OCI-LY1 (cell line): Measurements from ENCODE around the gene SNCG.

Source experiments
- H2AFZ ChIP-seq: fragments of 200-600 bp; sonication (generic), shearing (Covaris generic); 2 replicates; pipeline ENCODE4 v1.6.0; 2014; ENCODE audit warnings: antibody characterized with exemption, mild to moderate bottlenecking, low read length
- H3F3A ChIP-seq: fragments of 200-600 bp; sonication (generic), shearing (Covaris generic); 2 replicates; pipeline ENCODE4 v1.6.0; 2014; ENCODE audit warnings: mild to moderate bottlenecking, antibody characterized with exemption, low read length, moderate library complexity; ENCODE audit not compliant: insufficient read depth
- H3K27ac ChIP-seq: fragments of 200-600 bp; sonication (generic); 2 replicates; pipeline ENCODE4 v1.5.1; 2014; ENCODE audit warnings: low read length, mixed run types, mild to moderate bottlenecking, low read depth; ENCODE audit not compliant: poor library complexity, severe bottlenecking
- H3K27me3 ChIP-seq: fragments of 200-600 bp; sonication (generic); 2 replicates; pipeline ENCODE4 v1.6.0; 2014; ENCODE audit warnings: antibody characterized with exemption, mild to moderate bottlenecking, low read length, moderate library complexity; ENCODE audit not compliant: insufficient read depth
- H3K36me3 ChIP-seq: fragments of 200-600 bp; sonication (generic); 2 replicates; pipeline ENCODE4 v1.6.1; 2014; ENCODE audit warnings: mild to moderate bottlenecking, antibody characterized with exemption, low read length, moderate library complexity, mixed read lengths; ENCODE audit not compliant: insufficient read depth
- H3K4me1 ChIP-seq: fragments of 200-600 bp; sonication (generic); 2 replicates; pipeline ENCODE4 v1.5.1; 2014; ENCODE audit warnings: mild to moderate bottlenecking, low read length, moderate library complexity; ENCODE audit not compliant: insufficient read depth, severe bottlenecking
- H3K4me2 ChIP-seq: fragments of 200-600 bp; sonication (generic), shearing (Covaris generic); 2 replicates; pipeline ENCODE4 v1.6.1; 2014; ENCODE audit warnings: low read length
- H3K4me3 ChIP-seq: fragments of 200-600 bp; sonication (generic); 2 replicates; pipeline ENCODE4 v1.5.1; 2014; ENCODE audit warnings: low read length, low read depth, mild to moderate bottlenecking, mixed read lengths; ENCODE audit not compliant: poor library complexity, severe bottlenecking
- H3K79me2 ChIP-seq: fragments of 200-600 bp; shearing (Covaris generic); 2 replicates; pipeline ENCODE4 v1.6.1; 2016; ENCODE audit warnings: mixed run types, low read length, mixed read lengths; ENCODE audit not compliant: insufficient read depth
- H3K9ac ChIP-seq: fragments of 200-600 bp; sonication (generic), shearing (Covaris generic); 2 replicates; pipeline ENCODE4 v1.6.1; 2014; ENCODE audit warnings: mild to moderate bottlenecking, low read length, mixed read lengths
- H3K9me2 ChIP-seq: fragments of 200-600 bp; sonication (generic), shearing (Covaris generic); 2 replicates; pipeline ENCODE4 v1.6.1; 2014; ENCODE audit warnings: low read depth, mild to moderate bottlenecking, low read length, mixed read lengths
- H3K9me3 ChIP-seq: fragments of 200-600 bp; shearing (Covaris generic); 2 replicates; pipeline ENCODE4 v1.6.1; 2014; ENCODE audit warnings: low read length, mixed read lengths
- H4K20me1 ChIP-seq: fragments of 200-600 bp; sonication (generic), shearing (Covaris generic); 2 replicates; pipeline ENCODE4 v1.6.0; 2016; ENCODE audit warnings: mild to moderate bottlenecking, low read length; ENCODE audit not compliant: insufficient read depth
- EZH2 ChIP-seq: fragments of 200-600 bp; sonication (generic), shearing (Covaris generic); IDR thresholded peaks from 2 replicates; pipeline ENCODE4 v1.8.0; 2017; ENCODE audit warnings: borderline replicate concordance, mixed run types, mild to moderate bottlenecking, antibody characterized with exemption, low read length, moderate library complexity, mixed read lengths
- TF ChIP-seq, protein P1 (sequence below): fragments of 200-600 bp; sonication (generic), shearing (Covaris generic); IDR thresholded peaks from 2 replicates; pipeline ENCODE4 v1.5.1; 2017; ENCODE audit warnings: mild to moderate bottlenecking, antibody characterized with exemption, low read length, moderate library complexity, mixed read lengths

SNCG gene

DNA sequence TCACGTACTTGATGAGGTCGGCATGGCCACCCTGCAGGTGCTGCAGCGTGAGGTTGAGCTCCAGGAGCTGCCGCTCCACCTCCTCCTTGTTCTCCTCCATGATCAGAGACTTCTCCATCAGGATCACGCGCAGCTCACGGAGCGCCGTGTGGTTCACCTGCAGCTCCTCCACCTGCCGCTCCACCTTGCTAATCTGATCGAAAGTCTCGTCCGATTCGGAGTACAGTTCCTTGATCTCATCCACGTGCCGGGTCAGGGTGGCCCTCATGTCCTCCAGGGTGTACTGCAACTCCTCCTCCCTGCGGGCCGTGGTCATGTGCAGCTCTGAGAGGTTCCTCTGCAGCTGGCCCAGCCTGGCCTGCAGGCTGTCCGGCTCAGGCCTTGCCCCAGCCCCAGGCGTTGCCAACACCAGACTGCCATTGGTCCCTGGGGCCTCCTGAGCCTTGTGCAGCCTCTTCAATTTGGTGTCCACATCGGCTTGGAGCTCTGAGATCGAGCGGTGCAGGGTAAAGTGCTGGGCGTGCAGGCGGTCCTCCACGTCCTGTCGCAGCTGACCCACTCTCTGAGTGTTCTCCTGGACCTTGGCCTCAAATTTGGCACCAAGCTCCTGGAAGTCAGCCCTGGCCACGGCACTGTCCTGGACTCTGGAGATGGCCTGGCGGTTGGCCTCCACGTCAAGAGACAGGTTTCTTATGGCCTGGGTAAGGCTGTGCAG lies 14.9 kb upstream of the SNCG start:
- TF ChIP-seq EZH2, result no peak
- TF ChIP-seq, protein P1, sequence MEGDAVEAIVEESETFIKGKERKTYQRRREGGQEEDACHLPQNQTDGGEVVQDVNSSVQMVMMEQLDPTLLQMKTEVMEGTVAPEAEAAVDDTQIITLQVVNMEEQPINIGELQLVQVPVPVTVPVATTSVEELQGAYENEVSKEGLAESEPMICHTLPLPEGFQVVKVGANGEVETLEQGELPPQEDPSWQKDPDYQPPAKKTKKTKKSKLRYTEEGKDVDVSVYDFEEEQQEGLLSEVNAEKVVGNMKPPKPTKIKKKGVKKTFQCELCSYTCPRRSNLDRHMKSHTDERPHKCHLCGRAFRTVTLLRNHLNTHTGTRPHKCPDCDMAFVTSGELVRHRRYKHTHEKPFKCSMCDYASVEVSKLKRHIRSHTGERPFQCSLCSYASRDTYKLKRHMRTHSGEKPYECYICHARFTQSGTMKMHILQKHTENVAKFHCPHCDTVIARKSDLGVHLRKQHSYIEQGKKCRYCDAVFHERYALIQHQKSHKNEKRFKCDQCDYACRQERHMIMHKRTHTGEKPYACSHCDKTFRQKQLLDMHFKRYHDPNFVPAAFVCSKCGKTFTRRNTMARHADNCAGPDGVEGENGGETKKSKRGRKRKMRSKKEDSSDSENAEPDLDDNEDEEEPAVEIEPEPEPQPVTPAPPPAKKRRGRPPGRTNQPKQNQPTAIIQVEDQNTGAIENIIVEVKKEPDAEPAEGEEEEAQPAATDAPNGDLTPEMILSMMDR, result no peak
- Histone ChIP-seq H3K9ac (no peak overlapping the region), H3K9me2 (no peaks in the 10 kb centered on the region), H3K79me2 (no peaks in the 10 kb centered on the region), H2AFZ (no peak overlapping the region), H3K4me1 (peaks cover 4% of the 10 kb centered on the region), H3K36me3 (no peaks in the 10 kb centered on the region), H3F3A (no peaks in the 10 kb centered on the region), H4K20me1 (no peaks in the 10 kb centered on the region), H3K27ac (no peak overlapping the region), H3K4me2 (no peak overlapping the region), H3K4me3 (no peak overlapping the region), H3K9me3 (no peaks in the 10 kb centered on the region), H3K27me3 (0 out of 2 replicates have a peak, but pooled peaks cover 3% of the 10 kb centered on the region)

DNA sequence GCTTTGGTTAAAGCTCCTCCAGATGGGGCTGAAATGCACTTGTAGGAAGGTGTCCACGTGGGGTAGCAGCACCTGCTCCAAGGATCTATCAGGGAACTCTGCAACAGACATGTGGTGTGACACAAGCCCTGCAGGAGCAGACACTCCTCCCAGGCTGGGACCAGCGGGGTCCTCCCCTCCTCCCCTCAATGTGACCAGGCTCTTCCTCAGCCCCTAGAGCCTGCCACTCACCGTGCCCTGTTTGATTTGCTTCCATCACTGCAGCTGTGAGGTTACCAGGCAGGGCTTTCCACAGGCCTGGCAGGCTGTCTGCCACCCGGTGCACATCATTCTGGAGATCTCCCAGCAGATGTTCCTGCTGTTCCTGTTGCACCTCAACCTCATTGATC lies 14.4 kb upstream of the SNCG start:
- no peak overlapping the region for H3K4me2 ChIP-seq
- H3K27me3 ChIP-seq, result 0 out of 2 replicates have a peak, but pooled peaks cover 3% of the 10 kb centered on the region
- no peak overlapping the region for H3K27ac ChIP-seq
- H3F3A ChIP-seq, result no peaks in the 10 kb centered on the region
- H4K20me1 ChIP-seq, result no peaks in the 10 kb centered on the region
- no peaks in the 10 kb centered on the region for H3K79me2 ChIP-seq
- no peak for TF ChIP-seq EZH2
- TF ChIP-seq, protein P1, result no peak
- no peaks in the 10 kb centered on the region for H3K36me3 ChIP-seq
- H3K4me1 ChIP-seq, result peaks cover 4% of the 10 kb centered on the region
- no peaks in the 10 kb centered on the region for H3K9me3 ChIP-seq
- H2AFZ ChIP-seq, result no peak overlapping the region
- H3K9me2 ChIP-seq, result no peaks in the 10 kb centered on the region
- H3K4me3 ChIP-seq, result no peak overlapping the region
- no peak overlapping the region for H3K9ac ChIP-seq

- Histone ChIP-seq H3K9me2 (no peaks in the 10 kb centered on the region), H3K9me3 (no peaks in the 10 kb centered on the region), H3F3A (no peaks in the 10 kb centered on the region), H3K4me1 (peaks cover 3% of the 10 kb centered on the region), H3K27ac (no peak overlapping the region), H3K4me2 (no peak overlapping the region), H3K9ac (no peak overlapping the region), H2AFZ (no peak overlapping the region), H3K4me3 (no peak overlapping the region), H3K36me3 (no peaks in the 10 kb centered on the region), H3K27me3 (0 out of 2 replicates have a peak, but pooled peaks cover 3% of the 10 kb centered on the region), H4K20me1 (no peaks in the 10 kb centered on the region), H3K79me2 (no peaks in the 10 kb centered on the region)
- TF ChIP-seq, protein P1, result no peak
- TF ChIP-seq EZH2, result no peak
These were observed 13.9 kb upstream of the SNCG start for GRCh38 chr10:86944471-86944870.
